ENCODE data around the gene OSBP2.

DNA sequence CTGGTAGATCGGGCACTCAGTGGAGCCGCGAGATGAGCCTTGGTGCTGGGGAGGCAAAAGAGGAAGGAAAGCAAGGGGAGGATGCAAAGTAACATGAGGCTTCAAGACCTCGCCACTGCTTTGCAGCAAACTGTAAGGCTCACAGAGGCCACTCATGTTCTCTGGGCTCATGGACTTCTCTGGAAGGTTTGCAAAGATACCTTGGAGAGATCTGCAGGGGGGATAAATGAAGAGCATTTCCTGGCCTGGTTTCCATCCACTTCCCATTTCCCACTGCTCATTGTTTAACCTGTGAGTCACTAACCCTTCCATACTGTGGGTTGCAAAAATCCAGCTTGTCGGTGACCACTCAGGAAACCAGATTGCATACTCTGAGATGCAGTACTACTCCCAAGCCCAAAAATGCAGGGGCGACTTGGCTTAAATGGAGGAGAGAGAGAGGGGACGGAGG lies 38.5 kb downstream of the OSBP2 start:
- TF ChIP-seq, protein P1, sequence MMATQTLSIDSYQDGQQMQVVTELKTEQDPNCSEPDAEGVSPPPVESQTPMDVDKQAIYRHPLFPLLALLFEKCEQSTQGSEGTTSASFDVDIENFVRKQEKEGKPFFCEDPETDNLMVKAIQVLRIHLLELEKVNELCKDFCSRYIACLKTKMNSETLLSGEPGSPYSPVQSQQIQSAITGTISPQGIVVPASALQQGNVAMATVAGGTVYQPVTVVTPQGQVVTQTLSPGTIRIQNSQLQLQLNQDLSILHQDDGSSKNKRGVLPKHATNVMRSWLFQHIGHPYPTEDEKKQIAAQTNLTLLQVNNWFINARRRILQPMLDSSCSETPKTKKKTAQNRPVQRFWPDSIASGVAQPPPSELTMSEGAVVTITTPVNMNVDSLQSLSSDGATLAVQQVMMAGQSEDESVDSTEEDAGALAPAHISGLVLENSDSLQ (IDR thresholded peaks at IDR 0.05) = no peak
- TF ChIP-seq SUZ12 (IDR thresholded peaks at IDR 0.05) (no peak), TARDBP (IDR thresholded peaks at IDR 0.05) (no peak), NFRKB (IDR thresholded peaks at IDR 0.05) (no peak), SP1 (IDR thresholded peaks at IDR 0.05) (no peak)
